ENCODE measurements around the gene OSER1. TPM values are rescaled to one million over a fixed set of nuclear protein-coding genes. Genes with fewer than 3 reads are reported as not detected.
A peak's percentile ranks its signal among the peaks of the same experiment; 100 is the strongest.

Gene OSER1
- total and polyA plus RNA-seq, 9 of the 15 experiments (the other 6 are each of a cell fraction or from before 2014, with no cell fraction given) = 15.5 to 57.3 (median 19.9) TPM

DNA sequence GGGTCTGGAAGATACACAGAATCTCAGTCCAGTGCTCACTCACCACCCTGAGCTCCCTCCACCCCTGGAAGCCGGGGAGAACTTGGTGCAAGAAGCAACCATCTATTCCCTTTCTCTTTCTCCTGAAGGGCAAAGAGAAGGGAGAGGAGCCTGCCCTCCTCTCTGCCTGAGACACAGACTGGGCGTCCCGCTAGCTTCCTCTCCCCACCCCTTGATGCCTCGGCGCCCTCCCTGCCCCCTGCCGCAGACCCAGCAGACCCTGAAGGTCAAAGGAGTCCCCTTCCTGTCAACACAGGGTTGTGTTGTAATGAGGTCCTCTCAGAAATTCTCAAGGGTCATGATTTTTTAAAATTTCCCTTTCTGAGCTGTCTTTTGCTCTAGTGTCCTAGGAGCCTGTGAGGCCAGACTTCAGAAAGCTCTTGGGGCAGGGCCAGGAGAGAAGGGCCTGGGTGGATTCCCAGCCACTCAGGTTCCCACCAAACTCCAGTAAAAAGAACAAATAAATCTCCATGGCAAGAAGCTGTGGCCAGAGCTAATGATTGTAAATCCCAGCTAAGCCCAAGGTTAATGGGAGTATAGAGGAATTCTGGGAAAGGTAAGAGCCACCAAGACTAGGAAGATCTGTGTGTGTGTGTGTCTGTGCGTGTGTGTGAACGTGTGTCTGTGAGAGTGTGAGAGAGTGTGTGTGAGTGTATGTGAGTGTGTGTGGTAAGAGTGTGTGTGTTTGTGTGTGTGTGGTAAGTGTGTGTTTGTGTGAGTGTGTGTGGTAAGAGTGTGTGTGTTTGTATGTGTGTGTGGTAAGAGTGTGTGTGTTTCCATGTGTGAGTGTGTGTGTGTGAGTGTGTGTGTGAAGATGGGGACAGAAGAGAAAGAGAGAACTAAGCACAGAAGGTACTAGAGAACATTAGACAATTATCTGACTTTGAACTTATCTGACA, 22.5 kb downstream of the OSER1 start (continued):
- TF ChIP-seq, protein P1, sequence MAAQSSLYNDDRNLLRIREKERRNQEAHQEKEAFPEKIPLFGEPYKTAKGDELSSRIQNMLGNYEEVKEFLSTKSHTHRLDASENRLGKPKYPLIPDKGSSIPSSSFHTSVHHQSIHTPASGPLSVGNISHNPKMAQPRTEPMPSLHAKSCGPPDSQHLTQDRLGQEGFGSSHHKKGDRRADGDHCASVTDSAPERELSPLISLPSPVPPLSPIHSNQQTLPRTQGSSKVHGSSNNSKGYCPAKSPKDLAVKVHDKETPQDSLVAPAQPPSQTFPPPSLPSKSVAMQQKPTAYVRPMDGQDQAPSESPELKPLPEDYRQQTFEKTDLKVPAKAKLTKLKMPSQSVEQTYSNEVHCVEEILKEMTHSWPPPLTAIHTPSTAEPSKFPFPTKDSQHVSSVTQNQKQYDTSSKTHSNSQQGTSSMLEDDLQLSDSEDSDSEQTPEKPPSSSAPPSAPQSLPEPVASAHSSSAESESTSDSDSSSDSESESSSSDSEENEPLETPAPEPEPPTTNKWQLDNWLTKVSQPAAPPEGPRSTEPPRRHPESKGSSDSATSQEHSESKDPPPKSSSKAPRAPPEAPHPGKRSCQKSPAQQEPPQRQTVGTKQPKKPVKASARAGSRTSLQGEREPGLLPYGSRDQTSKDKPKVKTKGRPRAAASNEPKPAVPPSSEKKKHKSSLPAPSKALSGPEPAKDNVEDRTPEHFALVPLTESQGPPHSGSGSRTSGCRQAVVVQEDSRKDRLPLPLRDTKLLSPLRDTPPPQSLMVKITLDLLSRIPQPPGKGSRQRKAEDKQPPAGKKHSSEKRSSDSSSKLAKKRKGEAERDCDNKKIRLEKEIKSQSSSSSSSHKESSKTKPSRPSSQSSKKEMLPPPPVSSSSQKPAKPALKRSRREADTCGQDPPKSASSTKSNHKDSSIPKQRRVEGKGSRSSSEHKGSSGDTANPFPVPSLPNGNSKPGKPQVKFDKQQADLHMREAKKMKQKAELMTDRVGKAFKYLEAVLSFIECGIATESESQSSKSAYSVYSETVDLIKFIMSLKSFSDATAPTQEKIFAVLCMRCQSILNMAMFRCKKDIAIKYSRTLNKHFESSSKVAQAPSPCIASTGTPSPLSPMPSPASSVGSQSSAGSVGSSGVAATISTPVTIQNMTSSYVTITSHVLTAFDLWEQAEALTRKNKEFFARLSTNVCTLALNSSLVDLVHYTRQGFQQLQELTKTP (IDR thresholded peaks at IDR 0.05; ENCODE audit: low read depth in 1 of 2, partially characterized antibody in 2 of 2) = no peak
- no peak for TF ChIP-seq TEAD4 (IDR thresholded peaks at IDR 0.05; ENCODE audit: low read length)
- TF ChIP-seq TEAD4 (CRISPR knock-in tag; IDR thresholded peaks at IDR 0.05; ENCODE audit: borderline replicate concordance) = no peak
- TF ChIP-seq, protein P2, sequence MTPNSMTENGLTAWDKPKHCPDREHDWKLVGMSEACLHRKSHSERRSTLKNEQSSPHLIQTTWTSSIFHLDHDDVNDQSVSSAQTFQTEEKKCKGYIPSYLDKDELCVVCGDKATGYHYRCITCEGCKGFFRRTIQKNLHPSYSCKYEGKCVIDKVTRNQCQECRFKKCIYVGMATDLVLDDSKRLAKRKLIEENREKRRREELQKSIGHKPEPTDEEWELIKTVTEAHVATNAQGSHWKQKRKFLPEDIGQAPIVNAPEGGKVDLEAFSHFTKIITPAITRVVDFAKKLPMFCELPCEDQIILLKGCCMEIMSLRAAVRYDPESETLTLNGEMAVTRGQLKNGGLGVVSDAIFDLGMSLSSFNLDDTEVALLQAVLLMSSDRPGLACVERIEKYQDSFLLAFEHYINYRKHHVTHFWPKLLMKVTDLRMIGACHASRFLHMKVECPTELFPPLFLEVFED (CRISPR knock-in tag; conservative IDR thresholded peaks at IDR 0.05) = peak; percentile 72; the same call in 1 of the 2 replicates
- TF ChIP-seq ARHGAP35 (IDR thresholded peaks at IDR 0.05; ENCODE audit: partially characterized antibody) = no peak
- TF ChIP-seq MYBL2 (IDR thresholded peaks at IDR 0.05; ENCODE audit: low read depth) = no peak
- TF ChIP-seq MYBL2 (CRISPR knock-in tag; IDR thresholded peaks at IDR 0.05; ENCODE audit: borderline replicate concordance) = no peak
